ENCODE measurements around the gene MLH3.

DNA sequence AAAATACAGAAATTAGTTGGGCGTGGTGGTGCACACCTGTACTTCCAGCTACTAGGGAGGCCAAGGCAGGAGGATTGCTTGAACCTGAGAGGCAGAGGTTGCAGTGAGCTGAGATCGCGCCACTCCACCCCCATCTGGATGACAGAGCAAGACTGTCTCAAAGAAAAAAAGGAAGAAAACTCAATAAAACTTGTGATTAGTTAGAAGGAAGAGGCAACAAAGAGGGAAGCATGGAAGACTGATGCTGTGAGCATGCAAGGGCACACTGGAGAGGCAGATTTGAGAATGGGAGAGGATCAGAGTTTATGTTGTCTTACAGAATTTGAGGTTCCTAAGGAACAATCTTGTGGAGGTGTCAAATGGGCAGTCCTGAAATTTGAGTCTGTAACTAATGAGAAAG, 15.4 kb upstream of the MLH3 start:
- TF ChIP-seq, protein P1, sequence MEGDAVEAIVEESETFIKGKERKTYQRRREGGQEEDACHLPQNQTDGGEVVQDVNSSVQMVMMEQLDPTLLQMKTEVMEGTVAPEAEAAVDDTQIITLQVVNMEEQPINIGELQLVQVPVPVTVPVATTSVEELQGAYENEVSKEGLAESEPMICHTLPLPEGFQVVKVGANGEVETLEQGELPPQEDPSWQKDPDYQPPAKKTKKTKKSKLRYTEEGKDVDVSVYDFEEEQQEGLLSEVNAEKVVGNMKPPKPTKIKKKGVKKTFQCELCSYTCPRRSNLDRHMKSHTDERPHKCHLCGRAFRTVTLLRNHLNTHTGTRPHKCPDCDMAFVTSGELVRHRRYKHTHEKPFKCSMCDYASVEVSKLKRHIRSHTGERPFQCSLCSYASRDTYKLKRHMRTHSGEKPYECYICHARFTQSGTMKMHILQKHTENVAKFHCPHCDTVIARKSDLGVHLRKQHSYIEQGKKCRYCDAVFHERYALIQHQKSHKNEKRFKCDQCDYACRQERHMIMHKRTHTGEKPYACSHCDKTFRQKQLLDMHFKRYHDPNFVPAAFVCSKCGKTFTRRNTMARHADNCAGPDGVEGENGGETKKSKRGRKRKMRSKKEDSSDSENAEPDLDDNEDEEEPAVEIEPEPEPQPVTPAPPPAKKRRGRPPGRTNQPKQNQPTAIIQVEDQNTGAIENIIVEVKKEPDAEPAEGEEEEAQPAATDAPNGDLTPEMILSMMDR (conservative IDR thresholded peaks at IDR 0.05; ENCODE audit: low read length): no peak
- TF ChIP-seq EZH2phosphoT487 (IDR thresholded peaks at IDR 0.05; ENCODE audit: borderline replicate concordance, low read depth, low read length): no peak

Data from OCI-LY7 (cell line).